Effector memory CD4-positive, alpha-beta T cell (primary cell): Measurements from ENCODE around the gene ARHGAP12.
"Not testable (repeated sequence)": the region's sequence is repeated elsewhere in the genome, so short reads cannot be mapped to it uniquely, and the experiment has no call there.

ENCODE experiments used
- DNase-seq, 3 donors: peaks; one replicate each; pipeline ENCODE4 v3.0.0-alpha.2; 2020
- H3K27ac ChIP-seq: 2 replicates; pipeline ENCODE4 v1.7.0; 2013; ENCODE audit warnings: mild to moderate bottlenecking, low read length, moderate library complexity; ENCODE audit not compliant: insufficient read depth, poor library complexity, severe bottlenecking
- H3K27me3 ChIP-seq: replicated peaks from 2 replicates; pipeline ENCODE4 v1.7.0; 2013; ENCODE audit warnings: mild to moderate bottlenecking, low read length; ENCODE audit not compliant: insufficient read depth, control insufficient read depth, poor library complexity, severe bottlenecking
- H3K36me3 ChIP-seq: 2 replicates; pipeline ENCODE4 v1.7.0; 2013; ENCODE audit warnings: mild to moderate bottlenecking, low read length, moderate library complexity; ENCODE audit not compliant: control insufficient read depth, insufficient read depth
- H3K4me1 ChIP-seq: 2 replicates; pipeline ENCODE4 v1.7.0; 2013; ENCODE audit warnings: low read length, mild to moderate bottlenecking; ENCODE audit not compliant: control insufficient read depth, insufficient read depth, poor library complexity, severe bottlenecking
- H3K4me3 ChIP-seq: 2 replicates; pipeline ENCODE4 v1.7.0; 2013; ENCODE audit warnings: low read length, low read depth, mild to moderate bottlenecking; ENCODE audit not compliant: insufficient read depth, poor library complexity, severe bottlenecking
- H3K9me3 ChIP-seq: 2 replicates; pipeline ENCODE4 v1.7.0; 2013; ENCODE audit warnings: mild to moderate bottlenecking, low read length, moderate library complexity; ENCODE audit not compliant: control insufficient read depth

ARHGAP12 gene

GRCh38 chr10:31774928-31775650 is 153.5 kb downstream of the ARHGAP12 start:
- no peaks in the 10 kb centered on the region for H3K4me1 ChIP-seq
- no peaks in the 10 kb centered on the region for H3K9me3 ChIP-seq
- H3K36me3 ChIP-seq, result no peaks in the 10 kb centered on the region
- no peak overlapping the region for H3K27ac ChIP-seq
- no peak overlapping the region for H3K4me3 ChIP-seq
- no peak for DNase-seq
- no peaks in the 10 kb centered on the region for H3K27me3 ChIP-seq

GRCh38 chr10:31774299-31774900 is 154.2 kb downstream of the ARHGAP12 start:
- H3K4me1 ChIP-seq, result no peaks in the 10 kb centered on the region
- H3K9me3 ChIP-seq, result no peaks in the 10 kb centered on the region
- no peak overlapping the region for H3K4me3 ChIP-seq
- H3K27me3 ChIP-seq, result no peaks in the 10 kb centered on the region
- no peak overlapping the region for H3K27ac ChIP-seq
- no peaks in the 10 kb centered on the region for H3K36me3 ChIP-seq
- no peak for DNase-seq

GRCh38 chr10:31773749-31774298 is 154.8 kb downstream of the ARHGAP12 start:
- Histone ChIP-seq H3K36me3 (no peaks in the 10 kb centered on the region), H3K27ac (no peak overlapping the region), H3K4me1 (no peaks in the 10 kb centered on the region), H3K27me3 (no peaks in the 10 kb centered on the region), H3K4me3 (no peak overlapping the region), H3K9me3 (no peaks in the 10 kb centered on the region)
- no peak for DNase-seq

- Histone ChIP-seq H3K36me3 (no peaks in the 10 kb centered on the region), H3K9me3 (no peaks in the 10 kb centered on the region), H3K27me3 (no peaks in the 10 kb centered on the region), H3K27ac (no peak overlapping the region), H3K4me3 (no peak overlapping the region), H3K4me1 (no peaks in the 10 kb centered on the region)
- no peak for DNase-seq
Measured at GRCh38 chr10:31771331-31771831, 157.2 kb downstream of the ARHGAP12 start.

GRCh38 chr10:31770307-31770902 is 158.2 kb downstream of the ARHGAP12 start:
- Histone ChIP-seq H3K27me3 (no peaks in the 10 kb centered on the region), H3K27ac (no peak overlapping the region), H3K36me3 (no peaks in the 10 kb centered on the region), H3K4me3 (no peak overlapping the region), H3K4me1 (no peaks in the 10 kb centered on the region), H3K9me3 (no peaks in the 10 kb centered on the region)
- DNase-seq, result peak; percentile 25 to 41 (median 33)

GRCh38 chr10:31769564-31769963 is 159.1 kb downstream of the ARHGAP12 start:
- no peak for DNase-seq
- no peaks in the 10 kb centered on the region for H3K9me3 ChIP-seq
- H3K27ac ChIP-seq, result no peak overlapping the region
- no peaks in the 10 kb centered on the region for H3K27me3 ChIP-seq
- H3K36me3 ChIP-seq, result no peaks in the 10 kb centered on the region
- H3K4me1 ChIP-seq, result no peaks in the 10 kb centered on the region
- no peak overlapping the region for H3K4me3 ChIP-seq

GRCh38 chr10:31768935-31769334 is 159.7 kb downstream of the ARHGAP12 start:
- not testable (repeated sequence) for H3K4me1 ChIP-seq, H3K36me3 ChIP-seq, DNase-seq, H3K27ac ChIP-seq, H3K9me3 ChIP-seq, H3K4me3 ChIP-seq, H3K27me3 ChIP-seq

- H3K27me3 ChIP-seq, result no peaks in the 10 kb centered on the region
- H3K4me3 ChIP-seq, result no peak overlapping the region
- H3K36me3 ChIP-seq, result no peaks in the 10 kb centered on the region
- H3K27ac ChIP-seq, result no peak overlapping the region
- no peaks in the 10 kb centered on the region for H3K4me1 ChIP-seq
- no peaks in the 10 kb centered on the region for H3K9me3 ChIP-seq
- no peak for DNase-seq
Measured at GRCh38 chr10:31768467-31768866, 160.2 kb downstream of the ARHGAP12 start.

GRCh38 chr10:31765541-31765940 is 163.1 kb downstream of the ARHGAP12 start:
- Histone ChIP-seq H3K27ac (no peak overlapping the region), H3K4me1 (peaks cover 1% of the 10 kb centered on the region), H3K36me3 (no peaks in the 10 kb centered on the region), H3K27me3 (no peaks in the 10 kb centered on the region), H3K4me3 (no peak overlapping the region), H3K9me3 (no peaks in the 10 kb centered on the region)
- no peak for DNase-seq

- Histone ChIP-seq H3K4me1 (peaks cover 3% of the 10 kb centered on the region), H3K36me3 (no peaks in the 10 kb centered on the region), H3K4me3 (no peak overlapping the region), H3K27ac (no peak overlapping the region), H3K9me3 (no peaks in the 10 kb centered on the region), H3K27me3 (no peaks in the 10 kb centered on the region)
- DNase-seq, result no peak
Measured at GRCh38 chr10:31762316-31762715, 166.3 kb downstream of the ARHGAP12 start.
